A549 treated with CORT108297 at 1 μM for 4 hours (cell line): ENCODE results near the gene GTSF1L. TPM values are rescaled to one million over a fixed set of nuclear protein-coding genes. Genes with fewer than 3 reads are reported as not detected.

Source experiments
- total RNA-seq: library from RNA; stranded (reverse); fragments of 200-300 nt; extraction: Qiagen RNA extraction; gene quantifications from 5 replicates; pipeline ENCODE4 v1.2.3, GENCODE V29; 2022

GTSF1L gene
- total RNA-seq, result not detected in 5 replicates

GRCh38 chr20:43726811-43727338, at the start of gene GTSF1L:
Gene GTSF1L (minus strand): TSS chr20:43727002. CDS start chr20:43726694, 308 bp downstream.

Other genes starting within 250 kb of the GTSF1L start
- 1.1 to 1.9 TPM (median 1.4 TPM) in 5 replicates for gene L3MBTL1, start 219.3 kb downstream of the GTSF1L start, total RNA-seq
- gene SGK2, start 168.0 kb downstream of the GTSF1L start, total RNA-seq, result 7.1 to 8.2 TPM (median 7.7 TPM) in 5 replicates
- gene IFT52, start 136.1 kb downstream of the GTSF1L start, total RNA-seq, result 28.4 to 33.5 TPM (median 29.3 TPM) in 5 replicates
- 71.5 to 82.4 TPM (median 76.0 TPM) in 5 replicates for gene MYBL2, start 59.9 kb downstream of the GTSF1L start, total RNA-seq
- gene TOX2, start 187.8 kb upstream of the GTSF1L start, total RNA-seq, result 8.0 to 13.1 TPM (median 11.2 TPM) in 5 replicates